OCI-LY7 (cell line): ENCODE results near the gene DTNA. TPM values are rescaled to one million over a fixed set of nuclear protein-coding genes. Genes with fewer than 3 reads are reported as not detected.
"Not testable (repeated sequence)": the region's sequence is repeated elsewhere in the genome, so short reads cannot be mapped to it uniquely, and the experiment has no call there.

ENCODE experiments used
- BruUV-seq: library from RNA; stranded (reverse); fragments of 400-500 nt; replicated peaks from 2 replicates; lab custom pipeline; 2021; lab: Mats Ljungman, UMichigan
- CTCF ChIA-PET: fragments of 300-600 bp; sonication (Branson Sonifier 250); formaldehyde crosslinking; loops from one replicate; lab custom pipeline; 2022; ENCODE audit warnings: antibody characterized with exemption; ENCODE audit not compliant: unreplicated experiment; lab: Charles Lee
- POLR2A ChIA-PET: fragments of 300-600 bp; sonication (Branson Sonifier 250); formaldehyde crosslinking; loops from one replicate; lab custom pipeline; 2022; ENCODE audit warnings: antibody characterized with exemption; lab: Charles Lee
- DNase-seq: peaks from one replicate; pipeline ENCODE4 v3.0.0-alpha.2; 2015; ENCODE audit warnings: low spot score
- H2AFZ ChIP-seq: fragments of 200-600 bp; sonication (generic), shearing (Covaris generic); 2 replicates; pipeline ENCODE4 v1.6.1; 2014; ENCODE audit warnings: mild to moderate bottlenecking, antibody characterized with exemption, low read length, moderate library complexity
- H3K27ac ChIP-seq: fragments of 200-600 bp; sonication (generic); 2 replicates; pipeline ENCODE4 v1.5.1; 2014; ENCODE audit warnings: mixed run types, low read depth, mild to moderate bottlenecking, moderate library complexity, low read length, inconsistent platforms; ENCODE audit not compliant: poor library complexity, severe bottlenecking
- H3K36me3 ChIP-seq: fragments of 200-600 bp; sonication (generic); 2 replicates; pipeline ENCODE4 v1.6.1; 2014; ENCODE audit warnings: mild to moderate bottlenecking, antibody characterized with exemption, low read length, moderate library complexity, mixed read lengths; ENCODE audit not compliant: insufficient read depth
- H3K4me1 ChIP-seq: fragments of 200-600 bp; sonication (generic); 2 replicates; pipeline ENCODE4 v1.5.1; 2014; ENCODE audit warnings: mild to moderate bottlenecking, low read length; ENCODE audit not compliant: insufficient read depth, poor library complexity, severe bottlenecking
- H3K4me2 ChIP-seq: fragments of 200-600 bp; sonication (generic); 2 replicates; pipeline ENCODE4 v1.6.1; 2014; ENCODE audit warnings: mild to moderate bottlenecking, low read length
- H3K4me3 ChIP-seq: fragments of 200-600 bp; sonication (generic); 2 replicates; pipeline ENCODE4 v1.5.1; 2014; ENCODE audit warnings: mild to moderate bottlenecking, low read depth, low read length; ENCODE audit not compliant: poor library complexity, severe bottlenecking
- H3K79me2 ChIP-seq: fragments of 200-600 bp; sonication (generic); 2 replicates; pipeline ENCODE4 v1.6.1; 2016; ENCODE audit warnings: low read depth, mild to moderate bottlenecking, low read length, moderate library complexity, mixed read lengths; ENCODE audit not compliant: insufficient read depth
- H3K9me2 ChIP-seq: fragments of 200-600 bp; sonication (generic); 2 replicates; pipeline ENCODE4 v1.6.1; 2016; ENCODE audit warnings: mild to moderate bottlenecking, low read length, mixed read lengths; ENCODE audit not compliant: insufficient read depth
- H3K9me3 ChIP-seq: fragments of 200-600 bp; sonication (generic); 2 replicates; pipeline ENCODE4 v1.6.1; 2014; ENCODE audit warnings: mild to moderate bottlenecking, mixed run types, low read length, mixed read lengths
- H4K20me1 ChIP-seq: fragments of 200-600 bp; sonication (generic); 2 replicates; pipeline ENCODE4 v1.6.1; 2014; ENCODE audit warnings: mild to moderate bottlenecking, antibody characterized with exemption, low read length, moderate library complexity, mixed read lengths; ENCODE audit not compliant: insufficient read depth
- EZH2phosphoT487 ChIP-seq: fragments of 200-600 bp; sonication (generic); IDR thresholded peaks from 2 replicates; pipeline ENCODE4 v1.6.1; 2018; ENCODE audit warnings: low read depth, borderline replicate concordance, mild to moderate bottlenecking, mixed run types, antibody characterized with exemption, low read length, moderate library complexity, mixed read lengths
- intact Hi-C: fragments of 100-400 bp; cut with micrococcal nuclease; formaldehyde crosslinking; loops from one replicate; pipeline ENCODE4 v1.10.0; 2022; ENCODE audit not compliant: unreplicated experiment
- total RNA-seq, 2 experiments: library from RNA; depleted of rRNA in 1 of 2; stranded (reverse); fragments of >200 nt in 1 of 2; shearing (Covaris generic) in 1 of 2; gene quantifications; 2 replicates each; pipeline ENCODE4 v1.2.3, GENCODE V29; 2014 to 2022
- TF ChIP-seq, protein P1 (sequence below): fragments of 200-600 bp; sonication (generic); conservative IDR thresholded peaks from 2 replicates; pipeline ENCODE4 v1.5.1; 2014; ENCODE audit warnings: mild to moderate bottlenecking, antibody characterized with exemption, low read length, moderate library complexity, mixed read lengths

The DTNA gene
- total RNA-seq, 2 experiments from 2014 or later, result 0.16 TPM; not detected in 1

DNA sequence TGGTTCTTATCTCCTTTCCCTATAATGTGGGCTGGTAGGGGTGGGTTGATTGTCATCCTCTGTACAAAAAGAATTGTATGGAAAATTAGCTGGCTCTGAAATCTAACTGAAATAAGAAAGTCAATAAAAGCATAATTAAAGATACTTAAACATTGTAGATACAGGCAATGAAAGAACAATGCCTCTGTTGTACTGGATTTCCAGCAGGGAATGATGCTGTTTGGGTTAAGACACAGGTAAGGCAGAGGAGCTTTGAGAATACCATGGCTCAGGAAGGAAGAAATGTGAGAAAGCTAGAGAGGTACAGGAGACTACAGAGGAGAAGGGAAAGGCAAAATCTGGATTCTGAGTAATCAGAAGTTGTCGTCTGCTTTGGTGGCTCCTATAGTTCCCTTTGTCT, 10.1 kb downstream of the DTNA start:
- Histone ChIP-seq H3K9me3 (no peaks in the 10 kb centered on the region), H3K36me3 (no peaks in the 10 kb centered on the region), H4K20me1 (no peaks in the 10 kb centered on the region), H3K79me2 (no peaks in the 10 kb centered on the region), H3K4me2 (no peak overlapping the region), H3K4me3 (no peak overlapping the region), H3K9me2 (no peaks in the 10 kb centered on the region), H3K27ac (no peak overlapping the region), H3K4me1 (no peaks in the 10 kb centered on the region), H2AFZ (no peak overlapping the region)
- intact Hi-C loops, result no loop called here
- POLR2A ChIA-PET, result no interaction called here
- TF ChIP-seq, protein P1, sequence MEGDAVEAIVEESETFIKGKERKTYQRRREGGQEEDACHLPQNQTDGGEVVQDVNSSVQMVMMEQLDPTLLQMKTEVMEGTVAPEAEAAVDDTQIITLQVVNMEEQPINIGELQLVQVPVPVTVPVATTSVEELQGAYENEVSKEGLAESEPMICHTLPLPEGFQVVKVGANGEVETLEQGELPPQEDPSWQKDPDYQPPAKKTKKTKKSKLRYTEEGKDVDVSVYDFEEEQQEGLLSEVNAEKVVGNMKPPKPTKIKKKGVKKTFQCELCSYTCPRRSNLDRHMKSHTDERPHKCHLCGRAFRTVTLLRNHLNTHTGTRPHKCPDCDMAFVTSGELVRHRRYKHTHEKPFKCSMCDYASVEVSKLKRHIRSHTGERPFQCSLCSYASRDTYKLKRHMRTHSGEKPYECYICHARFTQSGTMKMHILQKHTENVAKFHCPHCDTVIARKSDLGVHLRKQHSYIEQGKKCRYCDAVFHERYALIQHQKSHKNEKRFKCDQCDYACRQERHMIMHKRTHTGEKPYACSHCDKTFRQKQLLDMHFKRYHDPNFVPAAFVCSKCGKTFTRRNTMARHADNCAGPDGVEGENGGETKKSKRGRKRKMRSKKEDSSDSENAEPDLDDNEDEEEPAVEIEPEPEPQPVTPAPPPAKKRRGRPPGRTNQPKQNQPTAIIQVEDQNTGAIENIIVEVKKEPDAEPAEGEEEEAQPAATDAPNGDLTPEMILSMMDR, result no peak
- no peak for TF ChIP-seq EZH2phosphoT487
- CTCF ChIA-PET, result no interaction called here
- DNase-seq, result no peak
- BruUV-seq, result no TSS peak

- no peak for TF ChIP-seq EZH2phosphoT487
- TF ChIP-seq, protein P1, result no peak
- ChIA-PET CTCF (no interaction called here), POLR2A (no interaction called here)
- no peaks in the 10 kb centered on the region for H3K36me3 ChIP-seq
- no peaks in the 10 kb centered on the region for H3K9me2 ChIP-seq
- no TSS peak for BruUV-seq
- no peaks in the 10 kb centered on the region for H4K20me1 ChIP-seq
- H2AFZ ChIP-seq, result no peak overlapping the region
- no peaks in the 10 kb centered on the region for H3K4me1 ChIP-seq
- intact Hi-C loops, result no loop called here
- no peaks in the 10 kb centered on the region for H3K9me3 ChIP-seq
- H3K4me3 ChIP-seq, result no peak overlapping the region
- DNase-seq, result no peak
- no peak overlapping the region for H3K27ac ChIP-seq
- no peak overlapping the region for H3K4me2 ChIP-seq
- no peaks in the 10 kb centered on the region for H3K79me2 ChIP-seq
Observed at GRCh38 chr18:34723143-34723542, 13.0 kb downstream of the DTNA start.

- DNase-seq, H3K9me2 ChIP-seq, POLR2A ChIA-PET, H2AFZ ChIP-seq, H3K36me3 ChIP-seq, CTCF ChIA-PET, H3K4me1 ChIP-seq, H3K27ac ChIP-seq, H3K9me3 ChIP-seq, H3K79me2 ChIP-seq, H3K4me3 ChIP-seq, H4K20me1 ChIP-seq, intact Hi-C loops, BruUV-seq, H3K4me2 ChIP-seq: not testable (repeated sequence)
Observed at GRCh38 chr18:34725737-34726136, 15.6 kb downstream of the DTNA start.
